GM12872 (cell line): ENCODE results near the gene FXYD7.

Experiments
- CTCF ChIP-seq: IDR thresholded peaks from 3 replicates; pipeline ENCODE4 v1.5.1; 2011; ENCODE audit warnings: low read depth, mild to moderate bottlenecking, low read length, moderate library complexity; ENCODE audit not compliant: insufficient read depth

FXYD7 gene

GRCh38 chr19:35125749-35126623, 17.1 kb upstream of the FXYD7 start:
- no peak for TF ChIP-seq CTCF

GRCh38 chr19:35126624-35126959, 16.5 kb upstream of the FXYD7 start:
- no peak for TF ChIP-seq CTCF

- TF ChIP-seq CTCF: no peak
Measured at GRCh38 chr19:35127871-35128270, 15.2 kb upstream of the FXYD7 start.

- no peak for TF ChIP-seq CTCF
Measured at GRCh38 chr19:35128398-35129057, 14.5 kb upstream of the FXYD7 start.

GRCh38 chr19:35130761-35131720, 12.0 kb upstream of the FXYD7 start:
- no peak for TF ChIP-seq CTCF

GRCh38 chr19:35132254-35132653, 10.8 kb upstream of the FXYD7 start:
- TF ChIP-seq CTCF: no peak

- TF ChIP-seq CTCF: no peak
Measured at GRCh38 chr19:35133826-35134225, 9.2 kb upstream of the FXYD7 start.
